SK-N-SH treated with all-trans-retinoic acid at 6 μM for 48 hours (cell line): ENCODE measurements around the gene AEBP1.

ENCODE experiments used
- BACH2 ChIP-seq: fragments of 250-450 bp; sonication (Bioruptor Pico); IDR thresholded peaks from 2 replicates; pipeline ENCODE4 v1.9.0; 2021; ENCODE audit warnings: mild to moderate bottlenecking, borderline replicate concordance
- ESRRG ChIP-seq: fragments of 250-450 bp; sonication (Bioruptor Pico); IDR thresholded peaks from 2 replicates; pipeline ENCODE4 v1.6.1; 2021; ENCODE audit warnings: mild to moderate bottlenecking
- GLIS3 ChIP-seq: fragments of 250-450 bp; sonication (Bioruptor Pico); IDR thresholded peaks from 2 replicates; pipeline ENCODE4 v1.5.0; 2020; ENCODE audit warnings: mild to moderate bottlenecking, moderate library complexity
- OSR1 ChIP-seq: fragments of 250-450 bp; sonication (Bioruptor Pico); IDR thresholded peaks from 2 replicates; pipeline ENCODE4 v1.8.0; 2022; ENCODE audit warnings: moderate library complexity, mild to moderate bottlenecking, inconsistent platforms
- RARB ChIP-seq: fragments of 250-450 bp; sonication (Bioruptor Pico); IDR thresholded peaks from 2 replicates; pipeline ENCODE4 v1.8.0; 2021; ENCODE audit warnings: mild to moderate bottlenecking, moderate library complexity
- TCF4 ChIP-seq: fragments of 250-450 bp; sonication (Bioruptor Pico); IDR thresholded peaks from 2 replicates; pipeline ENCODE4 v1.8.0; 2021; ENCODE audit warnings: mild to moderate bottlenecking, moderate library complexity, borderline replicate concordance
- TOX ChIP-seq: fragments of 250-450 bp; sonication (Bioruptor Pico); IDR thresholded peaks from 2 replicates; pipeline ENCODE4 v1.8.0; 2021; ENCODE audit warnings: mild to moderate bottlenecking, moderate library complexity, borderline replicate concordance
- ZC3H10 ChIP-seq: fragments of 250-450 bp; sonication (Bioruptor Pico); IDR thresholded peaks from 2 replicates; pipeline ENCODE4 v1.5.1; 2021; ENCODE audit warnings: mild to moderate bottlenecking, moderate library complexity
- ZNF565 ChIP-seq: fragments of 450-650 bp; formaldehyde crosslinking; conservative IDR thresholded peaks from 2 replicates; pipeline ENCODE4 v1.5.0; 2020; ENCODE audit warnings: low read depth, mild to moderate bottlenecking, moderate library complexity
- ZNF70 ChIP-seq: fragments of 450-650 bp; formaldehyde crosslinking; IDR thresholded peaks from 2 replicates; pipeline ENCODE4 v1.5.0; 2020; ENCODE audit warnings: mild to moderate bottlenecking, moderate library complexity
- TF ChIP-seq, protein P1 (sequence below): fragments of 250-450 bp; sonication (Bioruptor Pico); IDR thresholded peaks from 2 replicates; pipeline ENCODE4 v1.5.1; 2021; ENCODE audit warnings: mild to moderate bottlenecking, moderate library complexity
- TF ChIP-seq, protein P2 (sequence below): fragments of 250-450 bp; sonication (Bioruptor Pico); IDR thresholded peaks from 2 replicates; pipeline ENCODE4 v1.8.0; 2020; ENCODE audit warnings: mild to moderate bottlenecking, moderate library complexity, borderline replicate concordance

DNA sequence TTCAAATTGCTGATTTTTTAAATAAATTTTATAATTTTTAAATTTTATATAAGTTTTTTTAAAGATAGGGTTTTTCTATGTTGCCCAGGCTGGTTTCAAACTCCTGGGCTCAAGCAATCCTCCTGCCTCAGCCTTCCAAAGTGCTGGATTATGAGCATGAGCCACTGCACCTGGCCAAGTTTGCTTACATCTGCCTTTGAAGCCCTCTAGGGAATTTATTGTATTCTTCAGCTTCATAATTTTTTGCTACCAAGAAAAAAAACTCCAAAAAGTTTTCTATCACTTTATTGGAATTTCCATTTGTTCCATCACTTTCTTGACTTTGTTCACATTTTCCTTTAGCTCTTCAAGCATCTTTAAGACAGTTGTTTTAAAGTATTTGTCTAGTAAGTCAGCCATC is 23.0 kb downstream of the AEBP1 start:
- TF ChIP-seq ESRRG (CRISPR knock-in tag): no peak
- TF ChIP-seq, protein P1, sequence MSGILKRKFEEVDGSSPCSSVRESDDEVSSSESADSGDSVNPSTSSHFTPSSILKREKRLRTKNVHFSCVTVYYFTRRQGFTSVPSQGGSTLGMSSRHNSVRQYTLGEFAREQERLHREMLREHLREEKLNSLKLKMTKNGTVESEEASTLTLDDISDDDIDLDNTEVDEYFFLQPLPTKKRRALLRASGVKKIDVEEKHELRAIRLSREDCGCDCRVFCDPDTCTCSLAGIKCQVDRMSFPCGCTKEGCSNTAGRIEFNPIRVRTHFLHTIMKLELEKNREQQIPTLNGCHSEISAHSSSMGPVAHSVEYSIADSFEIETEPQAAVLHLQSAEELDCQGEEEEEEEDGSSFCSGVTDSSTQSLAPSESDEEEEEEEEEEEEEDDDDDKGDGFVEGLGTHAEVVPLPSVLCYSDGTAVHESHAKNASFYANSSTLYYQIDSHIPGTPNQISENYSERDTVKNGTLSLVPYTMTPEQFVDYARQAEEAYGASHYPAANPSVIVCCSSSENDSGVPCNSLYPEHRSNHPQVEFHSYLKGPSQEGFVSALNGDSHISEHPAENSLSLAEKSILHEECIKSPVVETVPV: no peak
- TF ChIP-seq RARB (CRISPR knock-in tag): no peak
- TF ChIP-seq ZNF70 (CRISPR knock-in tag): no peak
- no peak for TF ChIP-seq GLIS3
- TF ChIP-seq, protein P2, sequence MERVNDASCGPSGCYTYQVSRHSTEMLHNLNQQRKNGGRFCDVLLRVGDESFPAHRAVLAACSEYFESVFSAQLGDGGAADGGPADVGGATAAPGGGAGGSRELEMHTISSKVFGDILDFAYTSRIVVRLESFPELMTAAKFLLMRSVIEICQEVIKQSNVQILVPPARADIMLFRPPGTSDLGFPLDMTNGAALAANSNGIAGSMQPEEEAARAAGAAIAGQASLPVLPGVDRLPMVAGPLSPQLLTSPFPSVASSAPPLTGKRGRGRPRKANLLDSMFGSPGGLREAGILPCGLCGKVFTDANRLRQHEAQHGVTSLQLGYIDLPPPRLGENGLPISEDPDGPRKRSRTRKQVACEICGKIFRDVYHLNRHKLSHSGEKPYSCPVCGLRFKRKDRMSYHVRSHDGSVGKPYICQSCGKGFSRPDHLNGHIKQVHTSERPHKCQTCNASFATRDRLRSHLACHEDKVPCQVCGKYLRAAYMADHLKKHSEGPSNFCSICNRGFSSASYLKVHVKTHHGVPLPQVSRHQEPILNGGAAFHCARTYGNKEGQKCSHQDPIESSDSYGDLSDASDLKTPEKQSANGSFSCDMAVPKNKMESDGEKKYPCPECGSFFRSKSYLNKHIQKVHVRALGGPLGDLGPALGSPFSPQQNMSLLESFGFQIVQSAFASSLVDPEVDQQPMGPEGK (CRISPR knock-in tag): no peak
- no peak for TF ChIP-seq ZC3H10 (CRISPR knock-in tag)
- TF ChIP-seq BACH2 (CRISPR knock-in tag): no peak
- TF ChIP-seq ZNF565 (CRISPR knock-in tag): no peak
- no peak for TF ChIP-seq TOX (CRISPR knock-in tag)
- TF ChIP-seq OSR1 (CRISPR knock-in tag): no peak
- no peak for TF ChIP-seq TCF4 (CRISPR knock-in tag)
